ENCODE data around the gene RNF183.

RNF183 gene

DNA sequence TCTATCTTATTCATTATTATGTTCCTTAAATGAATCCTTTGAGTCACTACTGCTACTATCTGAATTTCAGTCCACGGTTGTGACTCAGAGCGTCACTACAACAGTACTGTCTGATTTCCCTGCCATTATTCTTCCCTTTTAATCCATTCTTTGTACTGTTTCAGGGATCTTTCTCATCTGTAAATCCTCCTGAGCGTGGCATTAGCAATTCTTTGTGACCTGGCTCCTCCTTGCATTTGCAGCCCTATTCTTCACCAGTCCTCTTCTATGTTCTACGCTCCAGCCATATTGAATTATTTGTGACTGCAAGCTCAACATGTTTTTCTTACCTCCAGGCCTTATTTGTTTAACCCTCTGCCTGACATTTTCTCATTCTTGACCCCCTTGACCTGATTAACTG lies 21.8 kb downstream of the RNF183 start:
- H3K4me3 ChIP-seq (ENCODE audit: low read depth, low read length), result no peak overlapping the region
- TF ChIP-seq, protein P1, sequence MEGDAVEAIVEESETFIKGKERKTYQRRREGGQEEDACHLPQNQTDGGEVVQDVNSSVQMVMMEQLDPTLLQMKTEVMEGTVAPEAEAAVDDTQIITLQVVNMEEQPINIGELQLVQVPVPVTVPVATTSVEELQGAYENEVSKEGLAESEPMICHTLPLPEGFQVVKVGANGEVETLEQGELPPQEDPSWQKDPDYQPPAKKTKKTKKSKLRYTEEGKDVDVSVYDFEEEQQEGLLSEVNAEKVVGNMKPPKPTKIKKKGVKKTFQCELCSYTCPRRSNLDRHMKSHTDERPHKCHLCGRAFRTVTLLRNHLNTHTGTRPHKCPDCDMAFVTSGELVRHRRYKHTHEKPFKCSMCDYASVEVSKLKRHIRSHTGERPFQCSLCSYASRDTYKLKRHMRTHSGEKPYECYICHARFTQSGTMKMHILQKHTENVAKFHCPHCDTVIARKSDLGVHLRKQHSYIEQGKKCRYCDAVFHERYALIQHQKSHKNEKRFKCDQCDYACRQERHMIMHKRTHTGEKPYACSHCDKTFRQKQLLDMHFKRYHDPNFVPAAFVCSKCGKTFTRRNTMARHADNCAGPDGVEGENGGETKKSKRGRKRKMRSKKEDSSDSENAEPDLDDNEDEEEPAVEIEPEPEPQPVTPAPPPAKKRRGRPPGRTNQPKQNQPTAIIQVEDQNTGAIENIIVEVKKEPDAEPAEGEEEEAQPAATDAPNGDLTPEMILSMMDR (conservative IDR thresholded peaks at IDR 0.05; ENCODE audit: low read depth, low read length), result no peak
- DNase-seq (ENCODE audit: low read depth), result no peak

DNA sequence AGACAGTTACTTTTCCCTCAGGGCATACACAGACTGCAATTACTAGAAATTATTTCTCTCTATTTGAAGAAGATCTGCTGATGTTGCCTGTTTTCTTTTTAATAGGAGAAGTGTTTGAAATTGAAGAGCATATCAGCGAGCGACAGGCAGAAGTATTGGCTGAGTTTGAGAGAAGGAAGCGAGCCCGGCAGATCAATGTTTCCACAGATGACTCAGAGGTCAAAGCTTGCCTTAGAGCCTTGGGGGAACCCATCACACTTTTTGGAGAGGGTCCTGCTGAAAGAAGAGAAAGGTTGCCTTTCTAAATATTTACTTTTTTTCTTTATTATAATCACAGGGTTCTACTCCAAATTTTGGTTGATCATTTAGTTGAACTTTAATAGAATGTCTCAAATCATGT lies 24.3 kb downstream of the RNF183 start:
- DNase-seq (ENCODE audit: low read depth), result no peak
- no peak overlapping the region for H3K4me3 ChIP-seq (ENCODE audit: low read depth, low read length)
- TF ChIP-seq, protein P1 (conservative IDR thresholded peaks at IDR 0.05; ENCODE audit: low read depth, low read length), result no peak

DNA sequence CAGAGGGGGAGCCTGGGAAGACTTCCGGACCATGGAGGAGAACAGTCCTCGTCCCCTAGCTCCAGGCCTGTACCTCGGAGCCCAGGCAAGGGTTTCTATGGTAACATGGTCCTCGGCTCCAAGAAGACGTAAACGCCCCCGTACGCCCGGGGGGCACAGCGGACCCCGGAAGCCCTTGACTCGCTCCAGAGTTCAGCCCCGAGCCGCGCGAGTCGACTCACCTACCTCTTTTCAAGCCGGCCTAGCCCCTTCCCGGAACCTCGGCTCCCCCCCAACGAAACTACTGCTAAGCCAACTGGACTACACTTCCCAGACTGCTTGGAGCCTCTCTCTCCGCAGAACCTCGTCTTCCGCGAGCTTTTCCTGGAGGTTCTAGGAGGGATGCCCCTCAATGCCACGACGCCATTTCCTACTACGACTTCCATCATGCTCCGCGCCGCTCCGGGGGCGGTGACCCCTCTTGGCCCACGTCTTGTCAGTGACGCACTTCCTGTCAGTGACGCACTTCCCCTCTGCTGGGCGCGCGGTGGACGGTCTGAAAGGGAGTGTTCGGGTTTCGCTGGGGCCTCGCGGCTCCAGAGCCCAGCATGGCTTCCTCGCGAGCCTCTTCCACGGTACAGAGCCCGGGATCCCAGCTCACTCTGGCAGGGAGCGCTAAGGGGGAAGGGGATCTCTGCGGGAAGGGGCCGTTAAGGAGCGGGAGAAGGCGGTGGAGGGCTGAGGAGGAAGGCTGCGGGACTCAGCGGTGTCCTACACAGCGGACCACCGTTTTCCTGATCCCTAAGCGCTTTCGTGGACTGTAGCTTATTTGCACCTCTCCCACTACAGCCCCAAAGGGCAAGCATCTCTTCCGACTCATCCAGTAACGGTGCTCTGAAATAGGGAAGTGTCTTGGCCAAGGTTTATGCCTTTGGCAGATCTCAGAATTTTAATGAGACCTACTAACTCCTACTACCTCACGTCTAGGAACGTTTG lies 27.7 kb downstream of the RNF183 start, which contains the start of the genes CDC26 and PRPF4:
Gene CDC26 (minus strand): TSS at position 416 of the 975 bp plus-strand sequence. CDS start 3,065 bp downstream, outside the sequence.
Gene PRPF4 (plus strand): TSS at position 502 of the 975 bp plus-strand sequence. CDS start 86 bp downstream, at position 588.
- peak within 1 kb of the TSS; percentile 81 for H3K4me3 ChIP-seq (ENCODE audit: low read depth, low read length)
- TF ChIP-seq, protein P1 (conservative IDR thresholded peaks at IDR 0.05; ENCODE audit: low read depth, low read length), result no peak
- peak; percentile 100 for DNase-seq (ENCODE audit: low read depth)

DNA sequence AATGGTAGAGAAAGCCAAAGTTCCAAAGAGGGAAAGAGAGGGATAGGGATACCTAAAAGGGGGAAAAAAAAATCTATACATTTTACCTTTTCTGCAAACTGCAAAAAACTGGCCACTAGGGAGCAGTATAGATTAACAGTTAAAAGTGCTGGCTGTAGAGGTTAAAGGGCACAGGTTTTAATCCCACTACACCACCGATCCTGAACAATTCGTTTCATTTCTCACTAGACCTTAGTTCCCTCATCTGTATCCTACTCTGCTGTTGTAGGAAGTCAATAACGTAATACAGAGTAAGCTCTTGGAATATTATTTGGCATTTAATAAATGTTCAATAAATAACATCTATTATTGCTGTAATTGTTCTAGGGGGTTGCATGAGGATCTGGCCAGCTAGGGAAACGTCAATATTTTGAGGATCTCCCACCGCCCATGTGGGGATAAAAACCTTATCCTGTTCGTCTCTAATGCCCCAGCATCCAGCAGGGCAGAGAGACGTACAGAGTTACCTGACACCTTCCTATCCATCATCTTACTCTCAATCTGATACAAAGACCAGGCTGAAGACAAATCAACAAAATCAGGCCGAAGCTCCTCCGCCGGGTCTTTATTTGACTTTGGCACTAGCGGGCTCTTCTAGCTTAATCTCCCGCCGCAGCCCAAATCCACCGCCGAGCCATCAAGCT lies 28.6 kb downstream of the RNF183 start:
- TF ChIP-seq, protein P1 (conservative IDR thresholded peaks at IDR 0.05; ENCODE audit: low read depth, low read length), result peak; percentile 67
- peak overlapping the region; percentile 81 for H3K4me3 ChIP-seq (ENCODE audit: low read depth, low read length)
- DNase-seq (ENCODE audit: low read depth), result peak; percentile 73

DNA sequence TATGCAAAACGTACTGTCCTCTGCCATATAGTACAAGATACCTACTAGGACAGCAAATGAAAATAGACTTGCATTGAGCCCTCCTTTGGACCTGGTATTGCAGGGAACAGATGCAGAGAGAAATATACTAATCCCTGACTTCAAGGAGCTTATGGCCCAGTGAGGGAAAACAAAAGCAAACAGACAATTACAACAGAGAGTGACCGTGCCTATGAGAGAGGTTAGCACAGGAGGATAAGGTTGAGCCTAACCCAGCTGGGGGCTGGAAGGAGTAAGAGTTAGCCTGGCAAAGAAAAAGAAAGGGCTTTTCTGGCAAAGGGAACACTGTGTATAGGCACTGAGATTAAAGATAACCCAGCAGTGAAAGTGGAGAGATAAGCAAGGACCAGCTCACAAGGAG lies 33.3 kb downstream of the RNF183 start:
- DNase-seq (ENCODE audit: low read depth), result no peak
- no peak overlapping the region for H3K4me3 ChIP-seq (ENCODE audit: low read depth, low read length)
- TF ChIP-seq, protein P1 (conservative IDR thresholded peaks at IDR 0.05; ENCODE audit: low read depth, low read length), result no peak

DNA sequence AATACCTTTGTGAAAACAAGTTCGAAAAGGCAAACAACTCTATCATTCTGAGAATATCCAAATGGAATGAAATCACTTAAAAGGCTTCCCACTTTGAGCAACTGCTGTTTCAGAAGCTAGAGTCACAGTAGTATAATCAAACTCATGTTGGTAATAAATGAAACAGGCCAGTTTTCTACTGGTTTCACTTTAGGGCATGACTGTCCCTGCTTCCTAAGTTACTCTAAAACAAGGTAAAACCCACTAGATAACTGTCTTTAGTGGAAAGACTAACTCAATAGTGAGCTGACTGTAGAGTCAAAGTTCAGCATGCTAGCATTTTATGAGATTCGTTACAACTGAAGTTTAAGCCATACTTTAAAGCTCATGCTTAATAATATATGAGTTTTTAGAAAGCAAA lies 33.8 kb downstream of the RNF183 start:
- TF ChIP-seq, protein P1 (conservative IDR thresholded peaks at IDR 0.05; ENCODE audit: low read depth, low read length), result no peak
- no peak overlapping the region for H3K4me3 ChIP-seq (ENCODE audit: low read depth, low read length)
- no peak for DNase-seq (ENCODE audit: low read depth)

All from choroid plexus epithelial cell (primary cell).